A549 (cell line): ENCODE results near the gene HSPA4. TPM values are rescaled to one million over a fixed set of nuclear protein-coding genes. Genes with fewer than 3 reads are reported as not detected.

ENCODE experiments used
- ATAC-seq, 2 experiments: fragments of 200-7000 bp in 1 of 2; fragments of >200 bp in 1 of 2; cut with Nextera tagmentation in 1 of 2; cut with Tn5 transposase in 1 of 2; 3 replicates each; pipeline versions ENCODE4 v1.8.0 to v1.9.1; 2018 to 2020; ENCODE audit warnings: mild to moderate bottlenecking in 1 of 2, moderate library complexity in 1 of 2
- CTCF ChIA-PET: fragments of 300-600 bp; sonication (Branson Sonifier 250); formaldehyde crosslinking; extraction: SDS; loops from one replicate; lab custom pipeline; 2021; ENCODE audit warnings: antibody characterized with exemption, inconsistent platforms; lab: Yijun Ruan, JAX
- POLR2A ChIA-PET: fragments of 350-600 bp; formaldehyde crosslinking; extraction: SDS; loops from one replicate; lab custom pipeline; 2021; ENCODE audit warnings: antibody characterized with exemption, inconsistent platforms; lab: Yijun Ruan, JAX
- DNase-seq, 2 experiments: peaks; one replicate each; pipeline versions ENCODE4 v3.0.0 to v3.0.0-alpha.2; 2011 to 2016; ENCODE audit warnings: low read depth in 1 of 2, low spot score in 1 of 2
- FAIRE-seq: peaks from 2 replicates; lab custom pipeline; 2011; peaks lifted over from hg19 to GRCh38; lab: Jason Lieb, UNC
- H3K27ac ChIP-seq, 2 experiments: fragments of >200 bp; sonication (Bioruptor Twin); formaldehyde crosslinking; 3 replicates each; pipeline ENCODE4 v1.5.1; 2016 to 2017
- H3K4me1 ChIP-seq: fragments of >200 bp; sonication (Bioruptor Twin); formaldehyde crosslinking; 3 replicates; pipeline ENCODE4 v1.6.1; 2016
- H3K4me2 ChIP-seq: fragments of >200 bp; sonication (Bioruptor Twin); formaldehyde crosslinking; 3 replicates; pipeline ENCODE4 v1.6.1; 2016
- H3K4me3 ChIP-seq: fragments of >200 bp; sonication (Bioruptor Twin); formaldehyde crosslinking; 3 replicates; pipeline ENCODE4 v1.5.1; 2016
- H3K9me3 ChIP-seq: fragments of >200 bp; sonication (Bioruptor Twin); formaldehyde crosslinking; 3 replicates; pipeline ENCODE4 v1.6.1; 2016
- ATOH8 ChIP-seq: fragments of 250-450 bp; sonication (Bioruptor Pico); IDR thresholded peaks from 2 replicates; pipeline ENCODE4 v1.5.0; 2020; ENCODE audit warnings: low read depth, mild to moderate bottlenecking, moderate library complexity
- CHD2 ChIP-seq: fragments of 150-350 bp; IDR thresholded peaks from 2 replicates; pipeline ENCODE4 v1.6.1; 2014; ENCODE audit warnings: low read length; ENCODE audit not compliant: partially characterized antibody
- EHMT2 ChIP-seq: fragments of 200-600 bp; sonication (generic); IDR thresholded peaks from 2 replicates; pipeline ENCODE4 v1.6.1; 2016; ENCODE audit warnings: antibody characterized with exemption, low read depth, mild to moderate bottlenecking, moderate library complexity
- ESRRA ChIP-seq: fragments of 150-350 bp; IDR thresholded peaks from 2 replicates; pipeline ENCODE4 v1.6.1; 2014; ENCODE audit warnings: mild to moderate bottlenecking, low read length, borderline replicate concordance
- FOSL2 ChIP-seq, 2 experiments: fragments of 450-650 bp in 1 of 2; fragments of >200 bp in 1 of 2; sonication (Bioruptor Twin) in 1 of 2; formaldehyde crosslinking; IDR thresholded peaks; 2 replicates each; pipeline versions ENCODE4 v1.5.0 to v1.6.1; 2016 to 2020; ENCODE audit warnings: mild to moderate bottlenecking in 1 of 2, moderate library complexity in 1 of 2
- FOXS1 ChIP-seq: fragments of 250-450 bp; sonication (Bioruptor Pico); IDR thresholded peaks from 2 replicates; pipeline ENCODE4 v1.5.0; 2020; ENCODE audit warnings: mild to moderate bottlenecking, moderate library complexity
- GATA3 ChIP-seq: IDR thresholded peaks from 2 replicates; pipeline ENCODE4 v1.6.1; 2012; ENCODE audit warnings: borderline replicate concordance
- HOXA7 ChIP-seq: fragments of 250-450 bp; sonication (Bioruptor Pico); IDR thresholded peaks from 2 replicates; pipeline ENCODE4 v1.5.0; 2020; ENCODE audit warnings: mild to moderate bottlenecking, moderate library complexity
- HOXB5 ChIP-seq: fragments of 250-450 bp; sonication (Bioruptor Pico); IDR thresholded peaks from 2 replicates; pipeline ENCODE4 v1.5.0; 2020; ENCODE audit warnings: mild to moderate bottlenecking, moderate library complexity
- JUNB ChIP-seq: fragments of >200 bp; sonication (Bioruptor Twin); formaldehyde crosslinking; IDR thresholded peaks from 2 replicates; pipeline ENCODE4 v1.6.1; 2016
- KDM5A ChIP-seq: fragments of 200-600 bp; sonication (generic); IDR thresholded peaks from 2 replicates; pipeline ENCODE4 v1.6.1; 2016; ENCODE audit warnings: antibody characterized with exemption, mild to moderate bottlenecking
- MAFK ChIP-seq: fragments of 450-650 bp; IDR thresholded peaks from 2 replicates; pipeline ENCODE4 v1.6.1; 2014; ENCODE audit not compliant: partially characterized antibody
- NPAS2 ChIP-seq: fragments of 250-450 bp; sonication (Bioruptor Pico); IDR thresholded peaks from 2 replicates; pipeline ENCODE4 v1.8.0; 2022; ENCODE audit warnings: mild to moderate bottlenecking, moderate library complexity, borderline replicate concordance
- POLR2A ChIP-seq: IDR thresholded peaks from 2 replicates; pipeline ENCODE4 v1.6.1; 2012; ENCODE audit warnings: mild to moderate bottlenecking, low read length
- POLR2AphosphoS2 ChIP-seq: conservative IDR thresholded peaks from 2 replicates; pipeline ENCODE4 v1.6.1; 2012; ENCODE audit warnings: low read length, improper control_type of control experiment, inconsistent platforms
- RCOR1 ChIP-seq: fragments of 150-350 bp; IDR thresholded peaks from 2 replicates; pipeline ENCODE4 v1.6.1; 2014; ENCODE audit warnings: antibody characterized with exemption, low read length, low read depth
- REST ChIP-seq: fragments of 200-600 bp; sonication (generic); IDR thresholded peaks from 2 replicates; pipeline ENCODE4 v1.6.1; 2016; ENCODE audit warnings: antibody characterized with exemption, mild to moderate bottlenecking, moderate library complexity
- SMC3 ChIP-seq: fragments of >200 bp; sonication (Bioruptor Twin); formaldehyde crosslinking; IDR thresholded peaks from 3 replicates; pipeline ENCODE4 v1.6.1; 2018; ENCODE audit warnings: inconsistent platforms
- TP53 ChIP-seq: fragments of 250-450 bp; sonication (Bioruptor Pico); IDR thresholded peaks from 2 replicates; pipeline ENCODE4 v1.5.0; 2021; ENCODE audit warnings: mild to moderate bottlenecking, moderate library complexity
- ZFP36 ChIP-seq: fragments of 450-650 bp; IDR thresholded peaks from 2 replicates; pipeline ENCODE4 v1.6.1; 2014; ENCODE audit warnings: borderline replicate concordance; ENCODE audit not compliant: partially characterized antibody
- ZSCAN20 ChIP-seq: fragments of 250-450 bp; sonication (Bioruptor Pico); IDR thresholded peaks from 2 replicates; pipeline ENCODE4 v1.8.0; 2022; ENCODE audit warnings: mild to moderate bottlenecking, moderate library complexity
- WGBS: methylation state at CpG from one replicate; pipeline ENCODE4 v1.1.6; 2017; ENCODE audit errors: missing lambda C conversion rate; 5-methylcytosine and 5-hydroxymethylcytosine counted together
- polyA plus RNA-seq, 4 experiments: library from polyadenylated mRNA; depleted of rRNA in 3 of 4; stranded (reverse); fragments of >200 nt; fragmentation: RNase III in 1 of 4; extraction: RNeasy Plus Mini Kit Qiagen cat#74134 plus additional on column Dnase treatment in 1 of 4; gene quantifications; 2 replicates in 3 of 4; 3 replicates in 1 of 4; pipeline ENCODE4 v1.2.3, GENCODE V29; 2011 to 2017
- TF ChIP-seq, protein P1 (sequence below): IDR thresholded peaks from 2 replicates; pipeline ENCODE4 v1.6.1; 2012; ENCODE audit warnings: low read depth, borderline replicate concordance
- TF ChIP-seq, protein P2 (sequence below): fragments of >200 bp; sonication (Bioruptor Twin); formaldehyde crosslinking; IDR thresholded peaks from 3 replicates; pipeline ENCODE4 v1.6.1; 2016

Gene HSPA4
- polyA plus RNA-seq, 2 of the 4 experiments (the other 2 are of a cell fraction) = 160 to 166 TPM

- H3K4me3 ChIP-seq = no peak overlapping the region
- DNase-seq = peak in 1 of 2 experiments; percentile 49
- peaks cover 36% of the 10 kb centered on the region for H3K4me1 ChIP-seq
- H3K9me3 ChIP-seq = no peaks in the 10 kb centered on the region
- TF ChIP-seq HOXA7 (CRISPR knock-in tag) (no peak), ZSCAN20 (no peak), HOXB5 (CRISPR knock-in tag) (no peak), POLR2A (no peak), JUNB (no peak), FOSL2 (IDR thresholded peaks at IDR 0.05) (no peak), FOSL2 (CRISPR knock-in tag; IDR thresholded peaks at IDR 0.05) (0 out of 2 replicates have a peak, but pooled peaks have one; percentile 45), REST (no peak), GATA3 (peak; percentile 89), SMC3 (no peak), ZFP36 (no peak), RCOR1 (no peak), MAFK (no peak), EHMT2 (no peak)
- TF ChIP-seq, protein P1, sequence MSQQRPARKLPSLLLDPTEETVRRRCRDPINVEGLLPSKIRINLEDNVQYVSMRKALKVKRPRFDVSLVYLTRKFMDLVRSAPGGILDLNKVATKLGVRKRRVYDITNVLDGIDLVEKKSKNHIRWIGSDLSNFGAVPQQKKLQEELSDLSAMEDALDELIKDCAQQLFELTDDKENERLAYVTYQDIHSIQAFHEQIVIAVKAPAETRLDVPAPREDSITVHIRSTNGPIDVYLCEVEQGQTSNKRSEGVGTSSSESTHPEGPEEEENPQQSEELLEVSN = no peak
- TF ChIP-seq, all 56 proteins: peak for 2
- CTCF ChIA-PET = no interaction called here
- WGBS = 0% methylated on average over 1 of the region's 1 CpG
- FAIRE-seq (no peak), ATAC-seq (no peak)
- peak overlapping the region; percentile 98 for H3K4me2 ChIP-seq
- H3K27ac ChIP-seq = no peak overlapping the region
- POLR2A ChIA-PET = no interaction called here
These were observed 2.1 kb upstream of the HSPA4 start for GRCh38 chr5:133049726-133050048.

GRCh38 chr5:133050521-133050920 lies 1.3 kb upstream of the HSPA4 start:
- Histone ChIP-seq H3K4me3 (peak overlapping the region; percentile 95), H3K4me2 (peak overlapping the region; percentile 98), H3K4me1 (peaks cover 45% of the 10 kb centered on the region), H3K27ac (peak overlapping the region; percentile 95), H3K9me3 (no peaks in the 10 kb centered on the region)
- ATAC-seq (no peak), DNase-seq (no peak), FAIRE-seq (no peak)
- ChIA-PET POLR2A (interaction anchor here (3.1 kb wide), 1 partner anchor 87 kb away, joined by 39 read pairs; the partner anchor contains the start of gene AFF4), CTCF (interaction anchor here (1.7 kb wide), 1 partner anchor 13 kb away, joined by 4 read pairs; no protein-coding TSS in a partner anchor)
- no peak for TF ChIP-seq NPAS2 (CRISPR knock-in tag)
- TF ChIP-seq, protein P2, sequence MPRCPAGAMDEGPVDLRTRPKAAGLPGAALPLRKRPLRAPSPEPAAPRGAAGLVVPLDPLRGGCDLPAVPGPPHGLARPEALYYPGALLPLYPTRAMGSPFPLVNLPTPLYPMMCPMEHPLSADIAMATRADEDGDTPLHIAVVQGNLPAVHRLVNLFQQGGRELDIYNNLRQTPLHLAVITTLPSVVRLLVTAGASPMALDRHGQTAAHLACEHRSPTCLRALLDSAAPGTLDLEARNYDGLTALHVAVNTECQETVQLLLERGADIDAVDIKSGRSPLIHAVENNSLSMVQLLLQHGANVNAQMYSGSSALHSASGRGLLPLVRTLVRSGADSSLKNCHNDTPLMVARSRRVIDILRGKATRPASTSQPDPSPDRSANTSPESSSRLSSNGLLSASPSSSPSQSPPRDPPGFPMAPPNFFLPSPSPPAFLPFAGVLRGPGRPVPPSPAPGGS = 0 out of 3 replicates have a peak, but pooled peaks have one; percentile 21
- 51% methylated on average over 4 of the region's 4 CpGs for WGBS

- FAIRE-seq = no peak
- H3K27ac ChIP-seq = peak overlapping the region; percentile 95
- H3K4me3 ChIP-seq = peak overlapping the region; percentile 95
- peak overlapping the region; percentile 98 for H3K4me2 ChIP-seq
- DNase-seq = no peak
- no peaks in the 10 kb centered on the region for H3K9me3 ChIP-seq
- 3% methylated on average over 9 of the region's 15 CpGs for WGBS
- ChIA-PET CTCF (interaction anchor here (1.7 kb wide), 2 partner anchors 14 to 19 kb away, joined by 4 to 5 read pairs; no protein-coding TSS in a partner anchor), POLR2A (interaction anchor here (0.6 to 3.1 kb wide), 17 partner anchors 8 to 185 kb away, joined by 3 to 39 read pairs (median 4); partner anchors contain the start of genes AFF4, GDF9 and UQCRQ)
- peaks cover 48% of the 10 kb centered on the region for H3K4me1 ChIP-seq
- ATAC-seq = 0 out of 6 replicates have a peak, but pooled peaks of 1 of the 2 experiments have one; percentile 1
- TF ChIP-seq TP53 = no peak
- no peak for TF ChIP-seq ZFP36
- no peak for TF ChIP-seq ATOH8 (CRISPR knock-in tag)
- TF ChIP-seq CHD2 = no peak
- no peak for TF ChIP-seq KDM5A
- TF ChIP-seq FOSL2 (IDR thresholded peaks at IDR 0.05) = no peak
- TF ChIP-seq FOSL2 (CRISPR knock-in tag; IDR thresholded peaks at IDR 0.05) = no peak
- no peak for TF ChIP-seq FOXS1
- no peak for TF ChIP-seq REST
- no peak for TF ChIP-seq ESRRA
- TF ChIP-seq GATA3 = no peak
- no peak for TF ChIP-seq POLR2AphosphoS2
These were observed 712 bp upstream of the HSPA4 start for GRCh38 chr5:133051061-133051541.
